HepG2 (cell line): Measurements from ENCODE around the gene GPX2. TPM values are rescaled to one million over a fixed set of nuclear protein-coding genes. Genes with fewer than 3 reads are reported as not detected.

ENCODE experiments used
- ESRRA ChIP-seq: sonication (generic); formaldehyde crosslinking; IDR thresholded peaks from 2 replicates; pipeline ENCODE4 v1.5.1; 2020; ENCODE audit warnings: mild to moderate bottlenecking, low read depth, missing genetic modification reagents
- FOXK1 ChIP-seq: sonication (generic); formaldehyde crosslinking; IDR thresholded peaks from 2 replicates; pipeline ENCODE4 v1.4.0; 2020; ENCODE audit warnings: low read depth, missing genetic modification reagents, borderline replicate concordance
- FOXO1 ChIP-seq: sonication (generic); formaldehyde crosslinking; IDR thresholded peaks from 2 replicates; pipeline ENCODE4 v1.4.0; 2020; ENCODE audit warnings: missing genetic modification reagents
- GPBP1L1 ChIP-seq: sonication (generic); formaldehyde crosslinking; IDR thresholded peaks from 2 replicates; pipeline ENCODE4 v1.5.0; 2020; ENCODE audit warnings: mild to moderate bottlenecking, missing genetic modification reagents
- HNRNPUL1 ChIP-seq: fragments of 200-400 bp; formaldehyde crosslinking; IDR thresholded peaks from 2 replicates; pipeline ENCODE4 v1.6.1; 2017; ENCODE audit warnings: low read depth, mild to moderate bottlenecking, low read length, moderate library complexity
- NFATC3 ChIP-seq: sonication (generic); formaldehyde crosslinking; IDR thresholded peaks from 2 replicates; pipeline ENCODE4 v1.5.1; 2020; ENCODE audit warnings: mild to moderate bottlenecking, missing genetic modification reagents
- RARG ChIP-seq: sonication (generic); formaldehyde crosslinking; IDR thresholded peaks from 2 replicates; pipeline ENCODE4 v1.4.0; 2020; ENCODE audit warnings: low read depth, mild to moderate bottlenecking, missing genetic modification reagents
- SKIL ChIP-seq: sonication (generic); formaldehyde crosslinking; IDR thresholded peaks from 2 replicates; pipeline ENCODE4 v1.8.0; 2022; ENCODE audit warnings: missing genetic modification reagents, mild to moderate bottlenecking, moderate library complexity, borderline replicate concordance
- STAT5B ChIP-seq: sonication (generic); formaldehyde crosslinking; IDR thresholded peaks from 2 replicates; pipeline ENCODE4 v1.4.0; 2020; ENCODE audit warnings: missing genetic modification reagents
- XRCC5 ChIP-seq: fragments of 200-400 bp; formaldehyde crosslinking; optimal IDR thresholded peaks from 2 replicates; pipeline ENCODE3; 2017; ENCODE audit warnings: mild to moderate bottlenecking, low read length
- ZBTB34 ChIP-seq: sonication (generic); formaldehyde crosslinking; IDR thresholded peaks from 2 replicates; pipeline ENCODE4 v1.8.0; 2022; ENCODE audit warnings: mild to moderate bottlenecking, missing genetic modification reagents
- ZC3H13 ChIP-seq: sonication (generic); formaldehyde crosslinking; IDR thresholded peaks from 2 replicates; pipeline ENCODE4 v1.8.1; 2023; ENCODE audit warnings: mild to moderate bottlenecking, missing genetic modification reagents, moderate library complexity
- ZFX ChIP-seq: sonication (generic); formaldehyde crosslinking; IDR thresholded peaks from 2 replicates; pipeline ENCODE4 v1.4.0; 2020; ENCODE audit warnings: mild to moderate bottlenecking, low read depth, missing genetic modification reagents, moderate library complexity
- ZNF121 ChIP-seq: sonication (generic); formaldehyde crosslinking; IDR thresholded peaks from 2 replicates; pipeline ENCODE4 v1.5.0; 2020; ENCODE audit warnings: mild to moderate bottlenecking, missing genetic modification reagents
- ZNF282 ChIP-seq: fragments of 450-650 bp; IDR thresholded peaks from 2 replicates; pipeline ENCODE4 v1.6.1; 2018; ENCODE audit not compliant: partially characterized antibody
- ZNF354B ChIP-seq: sonication (generic); formaldehyde crosslinking; IDR thresholded peaks from 2 replicates; pipeline ENCODE4 v1.8.0; 2022; ENCODE audit warnings: mild to moderate bottlenecking, missing genetic modification reagents
- ZNF383 ChIP-seq: sonication (generic); formaldehyde crosslinking; IDR thresholded peaks from 2 replicates; pipeline ENCODE4 v1.4.0; 2020; ENCODE audit warnings: missing genetic modification reagents, mild to moderate bottlenecking, borderline replicate concordance
- ZNF549 ChIP-seq: sonication (generic); formaldehyde crosslinking; IDR thresholded peaks from 2 replicates; pipeline ENCODE4 v1.5.0; 2020; ENCODE audit warnings: missing genetic modification reagents
- ZNF556 ChIP-seq: sonication (generic); formaldehyde crosslinking; IDR thresholded peaks from 2 replicates; pipeline ENCODE4 v1.4.0; 2020; ENCODE audit warnings: mild to moderate bottlenecking, missing genetic modification reagents, borderline replicate concordance
- ZNF710 ChIP-seq: sonication (generic); formaldehyde crosslinking; IDR thresholded peaks from 2 replicates; pipeline ENCODE4 v1.5.0; 2020; ENCODE audit warnings: mild to moderate bottlenecking, missing genetic modification reagents, borderline replicate concordance
- ZSCAN12 ChIP-seq: sonication (generic); formaldehyde crosslinking; IDR thresholded peaks from 2 replicates; pipeline ENCODE4 v1.9.0; 2021; ENCODE audit warnings: mild to moderate bottlenecking, missing genetic modification reagents
- ZZZ3 ChIP-seq: sonication (generic); formaldehyde crosslinking; IDR thresholded peaks from 2 replicates; pipeline ENCODE4 v1.4.0; 2020; ENCODE audit warnings: missing genetic modification reagents, mild to moderate bottlenecking, borderline replicate concordance
- polyA plus RNA-seq, 8 experiments: library from polyadenylated mRNA; depleted of rRNA in 3 of 8; stranded (reverse) in 7 of 8; unstranded in 1 of 8; fragments of >200 nt; fragmentation: Illumina TruSeq in 4 of 8; extraction: Trizol in 4 of 8; gene quantifications; 2 replicates each; pipeline versions ENCODE4 v1.2.1 to v1.2.3, GENCODE V29; 2011 to 2016; ENCODE audit warnings: low read depth in 4 of 8, missing spikeins in 1 of 8, mixed read lengths in 1 of 8; ENCODE audit not compliant: insufficient read depth in 1 of 8
- total RNA-seq, 5 experiments: library from RNA; depleted of rRNA; stranded (reverse); fragments of >200 nt; fragmentation: Illumina TruSeq; extraction: Trizol; gene quantifications; 2 replicates each; pipeline ENCODE4 v1.2.3, GENCODE V29; 2016; ENCODE audit warnings: low read depth in 1 of 5

The GPX2 gene
- total and polyA plus RNA-seq, 2 of the 13 experiments (the other 11 are each of a cell fraction or from before 2014, with no cell fraction given): 526 to 674 TPM

GRCh38 chr14:64986648-64987437 lies 44.3 kb upstream of the GPX2 start, which contains the start of gene FNTB (continued):
- TF ChIP-seq ZNF710 (CRISPR knock-in tag) (peak; percentile 84; the same call in 1 of the 2 replicates), ZNF282 (no peak), STAT5B (0 out of 2 replicates have a peak, but pooled peaks have one; percentile 28), RARG (CRISPR knock-in tag) (no peak), ZSCAN12 (CRISPR knock-in tag) (no peak), ZFX (peak; percentile 89), ZZZ3 (CRISPR knock-in tag) (peak; percentile 72; the same call in 1 of the 2 replicates), FOXO1 (CRISPR knock-in tag) (peak; percentile 15; the same call in 1 of the 2 replicates), FOXK1 (CRISPR knock-in tag) (peak; percentile 75), ZNF121 (CRISPR knock-in tag) (peak; percentile 50), GPBP1L1 (CRISPR knock-in tag) (no peak), ZC3H13 (peak; percentile 95), ZNF549 (0 out of 2 replicates have a peak, but pooled peaks have one; percentile 30), NFATC3 (CRISPR knock-in tag) (no peak), ESRRA (peak; percentile 91), SKIL (CRISPR knock-in tag) (peak; percentile 71), ZNF556 (CRISPR knock-in tag) (peak; percentile 94; the same call in 1 of the 2 replicates), ZNF383 (CRISPR knock-in tag) (peak; percentile 64; the same call in 1 of the 2 replicates), ZBTB34 (CRISPR knock-in tag) (peak; percentile 81), XRCC5 (peak; percentile 95), HNRNPUL1 (no peak), ZNF354B (CRISPR knock-in tag) (0 out of 2 replicates have a peak, but pooled peaks have one; percentile 59)
